HG03571 (cell line): ENCODE measurements around the gene LENG9.
"Not testable (repeated sequence)": the region's sequence is repeated elsewhere in the genome, so short reads cannot be mapped to it uniquely, and the experiment has no call there.

Experiments
- ATAC-seq: cut with Tn5 transposase; IDR thresholded peaks from one replicate; pipeline ENCODE4 v1.9.1; 2021; ENCODE audit not compliant: unreplicated experiment

Gene LENG9

GRCh38 chr19:54480051-54480450, 16.5 kb upstream of the LENG9 start:
- no peak for ATAC-seq

GRCh38 chr19:54478677-54479266, 15.2 kb upstream of the LENG9 start:
- no peak for ATAC-seq

GRCh38 chr19:54477650-54478049, 14.1 kb upstream of the LENG9 start:
- ATAC-seq = no peak

- ATAC-seq = no peak
Observed at GRCh38 chr19:54475706-54476105, 12.1 kb upstream of the LENG9 start.

GRCh38 chr19:54473892-54474372, 10.4 kb upstream of the LENG9 start:
- ATAC-seq = no peak

- no peak for ATAC-seq
Observed at GRCh38 chr19:54473071-54473891, 9.7 kb upstream of the LENG9 start, which contains the start of gene CDC42EP5. Gene CDC42EP5 (minus strand): TSS chr19:54473296. CDS start chr19:54465547, 7,749 bp downstream.

- ATAC-seq = no peak
Observed at GRCh38 chr19:54470991-54471782, 7.6 kb upstream of the LENG9 start.

- ATAC-seq = no peak
Observed at GRCh38 chr19:54470276-54470887, 6.8 kb upstream of the LENG9 start.

GRCh38 chr19:54469496-54469934, 5.9 kb upstream of the LENG9 start:
- ATAC-seq = no peak

GRCh38 chr19:54466110-54466480, 2.5 kb upstream of the LENG9 start:
- not testable (repeated sequence) for ATAC-seq

- no peak for ATAC-seq
Observed at GRCh38 chr19:54465426-54466109, 2.0 kb upstream of the LENG9 start.

GRCh38 chr19:54464630-54465425, 1.2 kb upstream of the LENG9 start:
- peak; percentile 43 for ATAC-seq

- ATAC-seq = peak; percentile 36
Observed at GRCh38 chr19:54464044-54464629, 559 bp upstream of the LENG9 start.

GRCh38 chr19:54462655-54463530, 685 bp downstream of the LENG9 start:
- peak; percentile 4 for ATAC-seq

- no peak for ATAC-seq
Observed at GRCh38 chr19:54462047-54462654, 1.4 kb downstream of the LENG9 start.

- ATAC-seq = no peak
Observed at GRCh38 chr19:54461613-54462012, 2.0 kb downstream of the LENG9 start.

- no peak for ATAC-seq
Observed at GRCh38 chr19:54461210-54461609, 2.4 kb downstream of the LENG9 start.
